ENCODE results near the gene SYDE2. TPM values are rescaled to one million over a fixed set of nuclear protein-coding genes. Genes with fewer than 3 reads are reported as not detected.

The SYDE2 gene
- total RNA-seq (2022; extraction: Qiagen RNA extraction; ENCODE audit: low read depth), result 0.61 to 1.1 TPM (median 0.91 TPM) in 5 replicates

GRCh38 chr1:85200463-85201339, at the start of gene SYDE2:
SYDE2 (minus strand) TSS chr1:85201016; CDS start chr1:85200996, 20 bp downstream.

Other genes with a start within 250 kb of the SYDE2 start
- gene MCOLN2, start 203.9 kb downstream of the SYDE2 start, total RNA-seq (2022; extraction: Qiagen RNA extraction; ENCODE audit: low read depth), result 1.2 to 2.9 TPM (median 2.1 TPM) in 5 replicates
- 2.9 to 4.7 TPM (median 3.6 TPM) in 5 replicates for gene MCOLN3, start 152.5 kb downstream of the SYDE2 start, total RNA-seq (2022; extraction: Qiagen RNA extraction; ENCODE audit: low read depth)
- 19.2 to 22.4 TPM (median 19.5 TPM) in 5 replicates for gene C1orf52, start 58.6 kb upstream of the SYDE2 start, total RNA-seq (2022; extraction: Qiagen RNA extraction; ENCODE audit: low read depth)
- gene BCL10, start 75.6 kb upstream of the SYDE2 start, total RNA-seq (2022; extraction: Qiagen RNA extraction; ENCODE audit: low read depth), result 14.1 to 17.5 TPM (median 17.3 TPM) in 5 replicates